Stimulated activated naive B cell treated with anti-CD40 and anti-IgM and Interleukin-4, amounts not matched to agents 10 μg/mL and 1 μg/mL and 100 μg/mL, for 72 hours (primary cell): Measurements from ENCODE around the gene ATOH8.

Experiments
- ATAC-seq, 2 donors: fragments of 150-1000 bp; cut with Tn5 transposase; replicated peaks; 2 replicates each; pipeline ENCODE4 v1.10.0; 2021; ENCODE audit warnings: moderate library complexity in 1 of 2
- DNase-seq: peaks from one replicate; pipeline ENCODE4 v3.0.0; 2021
- H3K27ac Mint-ChIP-seq: one replicate; pipeline ENCODE4 v1.8.0; 2022; ENCODE audit warnings: mild to moderate bottlenecking, mixed read lengths
- H3K27me3 Mint-ChIP-seq, 2 donors: one replicate each; pipeline ENCODE4 v1.8.0; 2022; ENCODE audit warnings: mixed read lengths in 2 of 2
- H3K36me3 Mint-ChIP-seq, 2 donors: one replicate each; pipeline ENCODE4 v1.8.0; 2022; ENCODE audit warnings: mixed read lengths in 2 of 2, mild to moderate bottlenecking in 1 of 2
- H3K4me1 Mint-ChIP-seq, 2 donors: one replicate each; pipeline ENCODE4 v1.8.0; 2022; ENCODE audit warnings: mixed read lengths in 2 of 2, mild to moderate bottlenecking in 1 of 2
- H3K4me3 Mint-ChIP-seq, 2 donors: one replicate each; pipeline ENCODE4 v1.8.0; 2022; ENCODE audit warnings: mild to moderate bottlenecking in 2 of 2, mixed read lengths in 2 of 2, moderate library complexity in 1 of 2
- H3K9me3 Mint-ChIP-seq, 2 donors: one replicate each; pipeline ENCODE4 v1.8.0; 2022; ENCODE audit warnings: mixed read lengths in 2 of 2, mild to moderate bottlenecking in 1 of 2

Gene ATOH8

GRCh38 chr2:85770786-85771409, 17.1 kb downstream of the ATOH8 start:
- peaks cover 1 to 11% of the 10 kb centered on the region in 2 donors for H3K4me1 Mint-ChIP-seq
- H3K9me3 Mint-ChIP-seq, result no peaks in the 10 kb centered on the region
- DNase-seq (no peak), ATAC-seq (no peak)
- H3K27me3 Mint-ChIP-seq, result peaks cover 44 to 61% of the 10 kb centered on the region in 2 donors
- H3K27ac Mint-ChIP-seq, result no peak overlapping the region
- no peaks in the 10 kb centered on the region for H3K36me3 Mint-ChIP-seq
- H3K4me3 Mint-ChIP-seq, result no peak overlapping the region

- no peak overlapping the region for H3K4me3 Mint-ChIP-seq
- peaks cover 38 to 55% of the 10 kb centered on the region in 2 donors for H3K27me3 Mint-ChIP-seq
- ATAC-seq, result no peak
- peaks cover 1 to 5% of the 10 kb centered on the region in 2 donors for H3K4me1 Mint-ChIP-seq
- no peak overlapping the region for H3K27ac Mint-ChIP-seq
- no peaks in the 10 kb centered on the region for H3K9me3 Mint-ChIP-seq
- no peak for DNase-seq
- no peaks in the 10 kb centered on the region for H3K36me3 Mint-ChIP-seq
These were observed 17.7 kb downstream of the ATOH8 start for GRCh38 chr2:85771486-85771885.

DNA sequence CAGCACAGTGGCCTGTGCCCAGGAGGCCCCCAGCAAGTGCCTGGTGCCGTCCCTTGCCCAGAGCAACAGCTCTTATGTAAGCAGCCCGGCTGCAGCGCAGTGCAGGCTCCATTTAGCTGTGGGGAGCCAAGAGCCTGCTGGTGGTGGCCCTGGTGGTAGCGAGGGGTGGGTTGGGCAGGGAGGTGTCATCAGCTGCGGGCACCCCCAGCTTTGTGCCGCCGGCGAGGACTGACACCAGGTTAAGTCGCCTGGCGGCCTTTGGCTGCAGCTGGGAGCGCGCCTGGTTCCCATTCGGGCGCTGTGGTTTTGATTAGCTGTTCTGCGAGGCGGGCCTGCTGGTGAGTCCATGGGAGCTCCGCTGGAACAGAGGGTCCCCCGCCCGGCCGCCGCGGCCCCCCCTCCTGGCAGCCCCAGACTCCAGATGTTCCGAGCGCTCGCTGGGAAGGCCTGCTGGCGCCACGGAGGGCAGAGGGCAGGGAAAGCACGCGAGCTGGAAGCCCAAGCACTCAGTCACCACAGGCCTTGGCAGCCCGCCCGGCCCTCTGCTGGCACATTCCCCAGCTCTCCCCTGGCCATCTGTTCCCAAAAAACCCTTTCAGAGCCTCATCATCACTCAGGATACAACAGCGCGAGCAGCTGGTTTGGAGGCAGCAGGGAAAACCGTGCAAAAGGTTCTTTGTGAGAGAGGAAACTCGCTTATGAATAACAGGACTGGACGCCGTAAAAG, 18.4 kb downstream of the ATOH8 start:
- Mint-ChIP-seq H3K27ac (no peak overlapping the region), H3K9me3 (no peaks in the 10 kb centered on the region), H3K36me3 (no peaks in the 10 kb centered on the region), H3K27me3 (peaks cover 31 to 48% of the 10 kb centered on the region in 2 donors), H3K4me3 (no peak overlapping the region), H3K4me1 (no peaks in the 10 kb centered on the region)
- ATAC-seq, result peak in 1 of 2 donors; percentile 7
- no peak for DNase-seq

DNA sequence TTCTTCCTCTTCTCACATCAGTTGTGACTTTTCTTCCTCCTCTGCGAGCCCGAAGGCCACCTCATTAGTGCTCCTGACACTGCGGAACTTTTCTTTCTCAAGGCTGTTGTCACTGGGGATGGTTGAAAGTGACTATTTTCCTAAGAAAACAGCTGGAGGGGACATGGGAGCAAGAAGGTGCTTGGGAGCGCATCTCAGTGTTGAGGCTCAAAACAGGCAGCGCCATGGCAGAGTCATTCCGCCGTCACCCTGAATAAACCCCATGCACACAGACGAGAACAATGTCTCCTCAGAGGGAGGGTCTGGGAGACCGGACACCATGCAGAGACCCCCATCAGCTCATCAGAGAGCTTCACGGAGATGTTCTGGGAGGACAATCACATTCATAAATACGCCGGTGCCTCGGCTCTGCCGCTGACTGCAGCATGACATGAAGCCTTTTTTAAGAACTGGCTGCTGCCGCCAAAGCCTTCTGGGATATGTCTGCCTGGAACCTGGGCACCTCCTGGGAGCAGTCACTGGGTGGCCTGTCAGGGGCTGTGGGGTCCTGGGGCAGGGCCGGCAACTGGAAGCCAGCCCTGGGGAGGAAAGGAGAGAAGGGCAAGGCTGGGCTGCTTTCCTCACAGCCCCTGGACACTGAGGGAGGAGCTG, 19.2 kb downstream of the ATOH8 start:
- DNase-seq (no peak), ATAC-seq (no peak)
- Mint-ChIP-seq H3K4me3 (no peak overlapping the region), H3K4me1 (no peaks in the 10 kb centered on the region), H3K36me3 (no peaks in the 10 kb centered on the region), H3K27me3 (peaks cover 36 to 55% of the 10 kb centered on the region in 2 donors), H3K27ac (no peak overlapping the region), H3K9me3 (no peaks in the 10 kb centered on the region)

DNA sequence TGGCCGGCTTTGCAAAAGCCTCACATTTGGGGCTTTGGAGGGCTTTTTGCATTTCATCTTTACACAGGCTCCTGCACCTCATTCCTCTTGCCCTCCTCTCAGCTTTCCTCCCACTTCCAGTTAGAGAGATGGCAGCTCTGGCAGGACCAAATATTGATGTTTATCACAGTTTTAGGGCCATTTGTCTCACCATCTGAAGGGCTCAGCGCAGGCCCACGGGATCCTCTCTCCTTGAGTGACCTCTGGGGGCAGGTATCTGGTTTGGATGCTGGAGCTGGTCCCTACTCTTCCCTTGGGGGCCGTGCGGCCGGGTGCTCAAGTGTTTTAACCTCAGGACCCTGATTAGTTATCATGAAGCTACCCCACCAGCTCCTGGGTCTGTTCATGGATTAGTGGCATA, 19.9 kb downstream of the ATOH8 start:
- Mint-ChIP-seq H3K4me3 (no peak overlapping the region), H3K4me1 (no peaks in the 10 kb centered on the region), H3K36me3 (no peaks in the 10 kb centered on the region), H3K27me3 (peaks cover 36 to 55% of the 10 kb centered on the region in 2 donors), H3K27ac (no peak overlapping the region), H3K9me3 (no peaks in the 10 kb centered on the region)
- DNase-seq, result no peak
- no peak for ATAC-seq

GRCh38 chr2:85774126-85774978, 20.6 kb downstream of the ATOH8 start:
- Mint-ChIP-seq H3K27ac (no peak overlapping the region), H3K4me3 (no peak overlapping the region), H3K36me3 (no peaks in the 10 kb centered on the region), H3K27me3 (peaks cover 36 to 55% of the 10 kb centered on the region in 2 donors), H3K9me3 (no peaks in the 10 kb centered on the region), H3K4me1 (no peaks in the 10 kb centered on the region)
- DNase-seq (no peak), ATAC-seq (no peak)

DNA sequence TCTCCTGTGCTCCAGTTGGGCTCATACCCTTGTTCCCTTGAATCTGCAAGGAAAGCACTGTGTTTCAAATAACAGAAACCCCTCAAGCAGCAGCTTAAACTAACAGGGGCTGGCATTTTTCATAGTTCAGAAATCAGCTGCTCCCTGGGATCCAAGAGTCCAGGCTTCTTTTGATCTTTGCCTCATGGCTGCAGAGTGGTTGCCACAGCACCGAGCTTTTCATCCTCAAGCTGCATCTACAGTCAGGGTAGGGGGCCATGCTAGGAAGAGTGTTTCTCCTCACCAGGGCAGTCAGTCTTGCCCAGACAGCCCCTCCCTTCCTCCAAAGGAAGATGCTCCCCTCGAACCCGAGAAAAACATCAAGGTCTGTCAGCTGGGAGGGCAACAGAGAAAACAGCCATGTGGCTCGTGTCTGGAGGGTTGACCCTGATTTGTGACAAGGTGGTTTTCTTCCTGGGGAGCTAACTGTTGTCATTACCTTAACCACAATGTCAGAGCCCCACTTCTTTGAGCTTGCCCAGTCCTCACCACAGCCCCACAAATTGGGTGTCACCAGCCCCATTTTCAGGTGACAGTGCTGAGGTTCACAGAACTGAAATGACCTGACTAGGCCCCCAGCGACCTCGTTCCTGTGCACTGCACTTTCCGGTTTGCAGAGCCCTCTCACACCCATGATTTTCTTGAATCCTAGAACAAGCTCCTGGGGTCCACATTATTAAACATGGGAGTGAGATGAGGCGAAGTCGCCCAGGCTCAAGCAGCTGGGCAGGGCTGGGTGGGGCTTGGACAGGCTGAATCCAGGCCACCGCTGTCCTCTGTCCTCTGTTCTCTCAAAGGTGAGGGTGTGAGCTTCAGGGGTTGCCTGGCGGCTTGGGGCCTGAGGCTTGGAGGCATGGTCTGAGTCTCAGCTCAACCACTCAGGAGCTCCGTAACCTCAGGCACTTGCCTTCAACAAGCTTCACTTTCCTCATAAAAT, 21.9 kb downstream of the ATOH8 start:
- no peak for DNase-seq
- no peak for ATAC-seq
- no peak overlapping the region for H3K27ac Mint-ChIP-seq
- H3K4me3 Mint-ChIP-seq, result no peak overlapping the region
- H3K9me3 Mint-ChIP-seq, result no peaks in the 10 kb centered on the region
- peaks cover 31 to 46% of the 10 kb centered on the region in 2 donors for H3K27me3 Mint-ChIP-seq
- H3K4me1 Mint-ChIP-seq, result no peaks in the 10 kb centered on the region
- H3K36me3 Mint-ChIP-seq, result no peaks in the 10 kb centered on the region

DNA sequence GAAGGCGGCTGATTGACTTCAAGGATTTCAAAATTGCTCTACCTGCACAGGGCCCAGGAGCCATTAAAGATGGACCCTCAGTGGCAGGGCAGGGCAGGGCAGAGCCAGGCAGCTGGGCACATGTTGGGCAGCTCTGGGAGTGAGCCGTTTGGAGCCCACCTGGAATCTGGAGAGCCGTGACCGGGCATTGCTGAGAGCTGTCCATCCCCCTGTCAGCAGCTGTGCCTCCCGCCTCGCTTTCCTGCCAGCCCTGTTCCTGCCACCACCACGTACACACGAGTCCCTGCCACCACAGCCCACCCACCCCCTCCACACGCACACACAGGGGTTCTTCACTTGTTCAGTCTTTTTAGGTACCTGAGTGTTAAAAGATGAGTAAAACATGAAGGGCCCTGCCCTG, 22.9 kb downstream of the ATOH8 start:
- Mint-ChIP-seq H3K27me3 (peaks cover 24 to 37% of the 10 kb centered on the region in 2 donors), H3K27ac (no peak overlapping the region), H3K9me3 (no peaks in the 10 kb centered on the region), H3K4me1 (no peaks in the 10 kb centered on the region), H3K36me3 (no peaks in the 10 kb centered on the region), H3K4me3 (no peak overlapping the region)
- DNase-seq (no peak), ATAC-seq (no peak)

- Mint-ChIP-seq H3K27ac (no peak overlapping the region), H3K4me1 (no peaks in the 10 kb centered on the region), H3K4me3 (no peak overlapping the region), H3K9me3 (no peaks in the 10 kb centered on the region), H3K36me3 (no peaks in the 10 kb centered on the region), H3K27me3 (peaks cover 20 to 31% of the 10 kb centered on the region in 2 donors)
- ATAC-seq, result no peak
- no peak for DNase-seq
These were observed 23.7 kb downstream of the ATOH8 start for GRCh38 chr2:85777441-85777861.

DNA sequence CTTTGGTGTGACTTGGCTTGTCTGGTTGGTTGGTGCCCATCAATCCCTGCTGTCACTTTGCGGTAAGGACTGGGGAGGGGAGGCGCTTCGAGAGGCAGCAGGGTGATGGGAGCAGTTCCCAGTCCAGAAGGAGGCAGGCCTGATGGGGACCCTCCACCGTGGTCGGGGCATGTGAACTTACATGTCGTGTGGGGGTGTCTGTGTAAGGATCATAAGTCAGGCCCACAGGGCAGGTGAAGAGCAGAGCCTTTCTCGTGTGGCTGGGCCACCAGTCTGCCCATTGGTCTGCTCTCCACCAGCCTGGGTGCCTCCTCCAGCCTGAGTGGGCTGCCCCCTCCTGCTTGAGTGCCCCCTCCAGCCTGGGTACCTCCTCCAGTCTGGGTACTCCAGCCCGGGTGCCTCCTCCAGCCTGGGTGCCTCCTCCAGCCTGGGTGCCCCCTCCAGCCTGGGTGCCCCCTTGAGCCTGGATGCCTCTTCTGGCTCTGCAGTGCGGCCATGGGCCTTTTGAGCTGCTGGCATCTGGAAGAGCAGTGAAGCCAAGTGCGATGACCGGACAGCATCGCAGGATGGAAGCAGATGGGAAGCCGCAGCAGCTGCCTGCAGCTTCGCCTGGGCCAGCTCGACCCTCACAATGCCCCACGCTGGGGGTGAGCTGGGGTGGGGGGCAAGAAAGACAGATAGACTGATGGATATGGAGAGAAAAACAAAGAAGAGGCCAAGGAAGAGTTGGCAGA, 25.0 kb downstream of the ATOH8 start:
- H3K9me3 Mint-ChIP-seq, result no peaks in the 10 kb centered on the region
- H3K27me3 Mint-ChIP-seq, result peaks cover 6 to 17% of the 10 kb centered on the region in 2 donors
- ATAC-seq (no peak), DNase-seq (no peak)
- H3K27ac Mint-ChIP-seq, result no peak overlapping the region
- H3K4me3 Mint-ChIP-seq, result no peak overlapping the region
- H3K36me3 Mint-ChIP-seq, result no peaks in the 10 kb centered on the region
- H3K4me1 Mint-ChIP-seq, result no peaks in the 10 kb centered on the region

DNA sequence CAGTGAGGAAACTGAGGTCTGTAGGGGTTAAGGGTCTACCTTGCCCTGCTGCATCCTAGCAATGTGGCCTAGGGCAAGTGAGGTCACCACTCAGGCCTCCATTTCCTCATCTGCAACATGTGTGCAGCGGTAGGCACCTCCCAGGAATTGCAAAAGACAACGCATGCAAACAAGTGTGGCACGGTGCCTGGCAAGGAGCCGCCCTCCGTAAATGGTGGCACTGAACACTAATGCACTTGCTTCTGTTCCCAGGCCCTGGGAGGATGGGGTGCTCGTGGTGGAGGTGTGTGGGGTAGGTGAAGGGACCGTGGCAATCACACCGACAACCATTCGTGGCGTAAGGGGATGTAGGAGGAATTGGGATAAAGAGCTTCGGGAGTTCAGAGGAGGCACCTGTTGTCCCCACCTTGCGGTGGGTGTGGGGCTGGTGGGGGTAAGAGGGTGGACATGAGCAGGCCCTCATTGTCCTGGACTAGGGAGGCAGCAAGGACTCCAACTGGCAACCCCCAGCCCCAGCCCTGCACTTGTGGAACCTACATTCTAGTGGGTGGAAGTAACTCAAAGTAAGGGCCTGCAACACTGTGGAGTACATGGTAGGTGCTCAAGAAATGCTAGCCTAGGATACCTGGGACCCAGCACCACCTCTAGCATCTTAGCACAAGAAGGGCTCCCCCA, 26.0 kb downstream of the ATOH8 start:
- no peaks in the 10 kb centered on the region for H3K36me3 Mint-ChIP-seq
- ATAC-seq, result no peak
- DNase-seq, result no peak
- peaks cover 8 to 10% of the 10 kb centered on the region in 2 donors for H3K27me3 Mint-ChIP-seq
- H3K4me1 Mint-ChIP-seq, result peaks cover under 1 to 3% of the 10 kb centered on the region in 2 donors
- no peaks in the 10 kb centered on the region for H3K9me3 Mint-ChIP-seq
- H3K4me3 Mint-ChIP-seq, result no peak overlapping the region
- H3K27ac Mint-ChIP-seq, result no peak overlapping the region

GRCh38 chr2:85780316-85781012, 26.7 kb downstream of the ATOH8 start:
- Mint-ChIP-seq H3K27me3 (peaks cover 12 to 16% of the 10 kb centered on the region in 2 donors), H3K9me3 (no peaks in the 10 kb centered on the region), H3K36me3 (no peaks in the 10 kb centered on the region), H3K27ac (no peak overlapping the region), H3K4me1 (peaks cover 8 to 10% of the 10 kb centered on the region in 2 donors), H3K4me3 (no peak overlapping the region)
- no peak for ATAC-seq
- DNase-seq, result no peak
